Keratinocyte (primary cell): Measurements from ENCODE around the gene GRM3. TPM values are rescaled to one million over a fixed set of nuclear protein-coding genes. Genes with fewer than 3 reads are reported as not detected.

Experiments
- DNase-seq: peaks from one replicate; pipeline ENCODE4 v3.0.0-alpha.2; 2011; ENCODE audit warnings: low read depth, missing footprints, low spot score
- FAIRE-seq: peaks from 2 replicates; lab custom pipeline; 2011; peaks lifted over from hg19 to GRCh38; lab: Jason Lieb, UNC
- H2AFZ ChIP-seq: 2 replicates; pipeline ENCODE4 v1.6.0; 2012; ENCODE audit warnings: low read length, control low read depth, inconsistent platforms; ENCODE audit not compliant: control insufficient read depth
- H3K27ac ChIP-seq: 2 replicates; pipeline ENCODE4 v1.5.1; 2011; ENCODE audit warnings: low read length; ENCODE audit not compliant: control insufficient read depth, insufficient read depth
- H3K27me3 ChIP-seq: 3 replicates; pipeline ENCODE4 v1.6.0; 2011; ENCODE audit warnings: low read length; ENCODE audit not compliant: control insufficient read depth, insufficient read depth; ENCODE audit errors: extremely low read depth
- H3K36me3 ChIP-seq, 2 experiments: 2 replicates in 1 of 2; 3 replicates in 1 of 2; pipeline ENCODE4 v1.5.1; 2011; ENCODE audit warnings: low read length in 2 of 2, mild to moderate bottlenecking in 1 of 2; ENCODE audit not compliant: control insufficient read depth in 2 of 2, insufficient read depth in 2 of 2; ENCODE audit errors: extremely low read depth in 1 of 2
- H3K4me1 ChIP-seq: 3 replicates; pipeline ENCODE4 v1.5.1; 2011; ENCODE audit warnings: low read length; ENCODE audit not compliant: control insufficient read depth, insufficient read depth; ENCODE audit errors: extremely low read depth
- H3K4me2 ChIP-seq: 3 replicates; pipeline ENCODE4 v1.6.0; 2011; ENCODE audit warnings: low read depth, low read length; ENCODE audit not compliant: control insufficient read depth, insufficient read depth; ENCODE audit errors: extremely low read depth
- H3K4me3 ChIP-seq, 3 experiments: fragments of 200-600 bp in 1 of 3; sonication (generic) in 1 of 3; 2 replicates in 2 of 3; 3 replicates in 1 of 3; pipeline ENCODE4 v1.5.1; 2011 to 2016; ENCODE audit warnings: low read length in 3 of 3, mild to moderate bottlenecking in 3 of 3, control low read depth in 2 of 3, inconsistent platforms in 1 of 3, low read depth in 1 of 3, mixed read lengths in 1 of 3, mixed run types in 1 of 3, moderate library complexity in 1 of 3; ENCODE audit not compliant: control insufficient read depth in 2 of 3, insufficient read depth in 2 of 3; ENCODE audit errors: extremely low read depth in 1 of 3
- H3K79me2 ChIP-seq: 2 replicates; pipeline ENCODE4 v1.6.0; 2012; ENCODE audit warnings: low read length; ENCODE audit not compliant: control insufficient read depth, insufficient read depth
- H3K9ac ChIP-seq: 3 replicates; pipeline ENCODE4 v1.6.0; 2011; ENCODE audit warnings: low read length; ENCODE audit not compliant: control insufficient read depth, insufficient read depth; ENCODE audit errors: extremely low read depth
- H3K9me1 ChIP-seq: 3 replicates; pipeline ENCODE4 v1.6.0; 2011; ENCODE audit warnings: low read length; ENCODE audit not compliant: control insufficient read depth, insufficient read depth; ENCODE audit errors: extremely low read depth
- H3K9me3 ChIP-seq: 2 replicates; pipeline ENCODE4 v1.5.1; 2012; ENCODE audit warnings: low read depth, low read length; ENCODE audit not compliant: control insufficient read depth
- H4K20me1 ChIP-seq: 3 replicates; pipeline ENCODE4 v1.6.0; 2011; ENCODE audit warnings: low read length; ENCODE audit not compliant: control insufficient read depth, insufficient read depth; ENCODE audit errors: extremely low read depth
- CTCF ChIP-seq, 3 experiments: IDR thresholded peaks in 1 of 3; conservative IDR thresholded peaks in 1 of 3; optimal IDR thresholded peaks in 1 of 3; 2 replicates in 2 of 3; 3 replicates in 1 of 3; pipeline versions ENCODE3 to v1.5.1; 2011; ENCODE audit warnings: low read length in 3 of 3, mild to moderate bottlenecking in 3 of 3, moderate library complexity in 2 of 3, control low read depth in 1 of 3, inconsistent platforms in 1 of 3; ENCODE audit not compliant: insufficient read depth in 2 of 3; ENCODE audit errors: extremely low read depth in 1 of 3
- EZH2 ChIP-seq: IDR thresholded peaks from one replicate; pipeline ENCODE4 v1.6.1; 2012; ENCODE audit warnings: inconsistent platforms, mild to moderate bottlenecking, low read length, moderate library complexity
- dilution Hi-C: fragments of 300-500 bp; cut with MboI; formaldehyde crosslinking; loops from one replicate; pipeline ENCODE4 v1.7.0; 2020; ENCODE audit warnings: low sequenced_read_pairs; ENCODE audit not compliant: extremely low pct_ligation_motif_present
- polyA minus RNA-seq, 3 experiments: library from RNA; depleted of rRNA, polyadenylated mRNA; stranded (reverse); fragments of >200 nt; gene quantifications; 1 replicate in 1 of 3; 2 replicates in 1 of 3; 3 replicates in 1 of 3; pipeline ENCODE4 v1.2.3, GENCODE V29; 2011
- polyA plus RNA-seq, 5 experiments: library from polyadenylated mRNA; depleted of rRNA in 3 of 5; stranded (reverse) in 3 of 5; stranded (forward) in 1 of 5; unstranded in 1 of 5; fragments of >200 nt; gene quantifications; 1 replicate in 1 of 5; 2 replicates in 3 of 5; 3 replicates in 1 of 5; pipeline versions ENCODE4 v1.2.1 to v1.2.3, GENCODE V29; 2011 to 2012; ENCODE audit warnings: missing spikeins in 2 of 5, low read depth in 1 of 5, low replicate concordance in 1 of 5

Gene GRM3
- polyA plus RNA-seq = not detected in 3 replicates
- polyA plus RNA-seq (2011; ENCODE audit: low read depth) = not detected
- not detected in 2 replicates for polyA plus RNA-seq (2011; cell fraction: cytosol; rRNA removed)
- not detected in 2 replicates for polyA plus RNA-seq (2011; cell fraction: nucleus; rRNA removed)
- not detected in 2 replicates for polyA plus RNA-seq (2012; ENCODE audit: low replicate concordance)
- polyA minus RNA-seq = not detected in 3 replicates
- polyA minus RNA-seq (2011; cell fraction: cytosol; rRNA and poly(A)+ RNA removed) = not detected
- polyA minus RNA-seq (2011; cell fraction: nucleus; rRNA and poly(A)+ RNA removed) = not detected in 2 replicates

- FAIRE-seq = no peak
Observed at GRCh38 chr7:86643561-86644281, at the start of gene GRM3. GRM3 (plus strand) TSS chr7:86643909; CDS start chr7:86765146, 121,237 bp downstream.

GRCh38 chr7:86598311-86598710 lies 45.4 kb upstream of the GRM3 start:
- no peaks in the 10 kb centered on the region for H3K79me2 ChIP-seq
- H2AFZ ChIP-seq = no peak overlapping the region
- H3K27ac ChIP-seq = no peak overlapping the region
- no peak overlapping the region for H3K4me2 ChIP-seq
- no peak overlapping the region for H3K9ac ChIP-seq
- TF ChIP-seq EZH2 = no peak
- TF ChIP-seq CTCF (optimal IDR thresholded peaks at IDR 0.05 in 1 of 3, IDR thresholded peaks at IDR 0.05 in 1 of 3, conservative IDR thresholded peaks at IDR 0.05 in 1 of 3; ENCODE audit: extremely low read depth in 1 of 3, insufficient read depth in 2 of 3, low read length in 3 of 3) = no peak
- no peaks in the 10 kb centered on the region for H4K20me1 ChIP-seq
- H3K4me1 ChIP-seq = no peaks in the 10 kb centered on the region
- no peaks in the 10 kb centered on the region for H3K27me3 ChIP-seq
- FAIRE-seq (no peak), DNase-seq (no peak)
- dilution Hi-C loops = no loop called here
- no peaks in the 10 kb centered on the region for H3K36me3 ChIP-seq
- no peaks in the 10 kb centered on the region for H3K9me3 ChIP-seq
- no peaks in the 10 kb centered on the region for H3K9me1 ChIP-seq
- no peak overlapping the region for H3K4me3 ChIP-seq

More at GRCh38 chr7:86643561-86644281, at the start of gene GRM3:
- Histone ChIP-seq H3K4me2 (no peak within 1 kb of the TSS), H3K36me3 (no peaks in the 10 kb centered on the region), H2AFZ (no peak within 1 kb of the TSS), H3K9me3 (no peaks in the 10 kb centered on the region), H3K9ac (no peak within 1 kb of the TSS), H3K4me1 (no peaks in the 10 kb centered on the region), H3K9me1 (no peaks in the 10 kb centered on the region), H3K27me3 (peaks cover 20% of the 10 kb centered on the region), H3K27ac (no peak within 1 kb of the TSS), H4K20me1 (no peaks in the 10 kb centered on the region), H3K4me3 (no peak within 1 kb of the TSS), H3K79me2 (no peaks in the 10 kb centered on the region)
- no peak for DNase-seq
- TF ChIP-seq EZH2 (peak; percentile 63), CTCF (optimal IDR thresholded peaks at IDR 0.05 in 1 of 3, IDR thresholded peaks at IDR 0.05 in 1 of 3, conservative IDR thresholded peaks at IDR 0.05 in 1 of 3; ENCODE audit: extremely low read depth in 1 of 3, insufficient read depth in 2 of 3, low read length in 3 of 3) (no peak)
- dilution Hi-C loops = no loop called here
